OCI-M2 (cell line): ENCODE data around the gene C4orf36.
"Not testable (repeated sequence)": the region's sequence is repeated elsewhere in the genome, so short reads cannot be mapped to it uniquely, and the experiment has no call there.

ENCODE experiments used
- DNase-seq: peaks from one replicate; lab custom pipeline; 2025; ENCODE audit not compliant: unreplicated experiment; lab: John Stamatoyannopoulos, UW

The C4orf36 gene

DNA sequence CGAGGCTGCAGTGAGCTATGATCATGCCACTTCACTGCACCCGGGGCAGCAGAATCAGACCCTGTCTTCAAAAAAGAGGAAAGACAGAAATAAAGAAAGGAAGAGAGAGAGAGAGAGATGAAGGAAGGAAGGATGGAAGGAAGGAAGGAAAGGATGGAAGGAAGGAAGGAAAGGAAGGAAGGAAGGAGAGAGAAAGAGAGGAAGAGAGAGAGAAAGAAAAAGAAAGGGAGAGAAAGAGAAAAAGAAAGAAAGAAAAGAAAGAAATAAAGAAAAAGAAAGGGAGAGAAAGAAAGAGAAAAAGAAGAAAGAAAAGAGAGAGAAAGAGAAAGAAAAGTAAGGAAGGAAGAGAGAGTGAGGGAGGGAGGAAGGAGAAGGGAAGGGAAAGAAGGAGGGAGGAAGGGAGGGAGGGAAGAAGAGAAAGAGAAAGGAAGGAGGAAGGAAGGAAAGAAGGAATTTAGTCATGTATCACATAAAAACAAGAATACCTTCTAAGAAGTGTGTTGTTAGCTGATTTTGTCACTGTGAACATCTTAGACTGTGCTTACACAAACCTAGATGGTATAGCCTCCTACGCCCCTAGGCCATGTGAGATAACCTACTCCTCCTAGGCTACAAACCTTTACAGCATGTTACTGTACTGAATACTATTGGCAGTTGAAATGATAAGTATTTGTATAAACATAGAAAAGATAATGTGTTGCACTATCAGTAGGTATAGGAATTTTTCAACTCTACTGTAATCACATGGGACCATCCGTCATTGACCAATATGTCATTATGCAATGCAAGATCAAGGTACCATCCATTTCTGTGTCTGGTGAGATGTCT lies 25.2 kb upstream of the C4orf36 start:
- no peak for DNase-seq

DNA sequence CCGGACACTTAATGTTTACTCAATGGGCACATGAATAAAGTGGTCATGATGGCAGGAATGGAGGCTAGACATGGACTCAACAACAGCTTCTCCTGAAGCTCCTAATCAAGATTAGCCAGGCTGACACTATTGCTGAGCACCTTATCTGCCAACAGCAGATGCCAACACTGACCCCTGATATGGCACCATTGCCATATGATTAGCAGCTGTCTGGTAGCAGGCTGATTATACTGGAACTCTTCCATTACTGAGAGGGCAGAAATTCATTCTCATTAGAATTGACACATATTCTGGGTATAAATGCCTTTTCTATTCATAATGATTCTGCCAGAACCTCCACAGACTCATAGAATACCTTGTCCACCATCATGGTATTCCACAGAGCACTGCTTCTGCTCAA lies 24.2 kb upstream of the C4orf36 start:
- DNase-seq: no peak

DNA sequence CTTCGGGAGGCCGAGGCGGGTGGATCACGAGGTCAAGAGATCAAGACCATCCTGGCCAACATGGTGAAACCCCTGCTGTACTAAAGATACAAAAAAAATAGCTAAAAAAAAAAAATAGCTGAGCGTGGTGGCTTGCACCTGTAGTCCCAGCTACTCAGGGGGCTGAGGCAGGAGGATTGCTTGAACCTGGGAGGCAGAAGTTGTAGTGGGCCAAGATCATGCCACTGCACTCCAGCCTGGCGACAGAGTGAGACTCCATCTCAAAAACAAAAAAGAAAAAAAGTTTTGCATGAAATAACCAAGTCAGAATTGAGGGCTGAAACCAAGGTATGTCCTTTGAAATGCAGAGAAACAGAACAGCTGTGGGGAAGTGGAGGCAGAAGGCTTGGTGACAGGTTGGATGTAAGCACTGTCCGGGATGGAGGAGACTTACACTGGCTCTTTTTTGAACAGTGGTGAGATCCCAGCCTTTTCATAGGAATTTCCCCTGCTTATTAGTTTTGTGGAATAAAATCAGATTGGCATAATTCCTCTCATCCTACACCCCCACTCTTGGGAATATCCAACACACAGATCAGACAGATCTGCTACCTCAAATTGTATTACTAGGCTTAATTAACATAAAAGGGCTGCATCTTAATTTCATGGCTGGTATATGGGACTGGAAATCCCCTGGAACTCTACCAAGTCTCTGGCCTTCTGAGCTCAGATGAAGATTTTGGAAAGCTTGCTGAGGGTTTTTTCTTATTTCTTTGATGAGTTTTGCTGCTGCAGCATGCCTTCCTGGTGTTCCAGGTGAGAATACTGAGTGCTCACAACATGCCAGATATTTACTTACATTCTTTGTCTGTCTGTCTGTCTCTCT lies 18.8 kb upstream of the C4orf36 start:
- DNase-seq: no peak

DNA sequence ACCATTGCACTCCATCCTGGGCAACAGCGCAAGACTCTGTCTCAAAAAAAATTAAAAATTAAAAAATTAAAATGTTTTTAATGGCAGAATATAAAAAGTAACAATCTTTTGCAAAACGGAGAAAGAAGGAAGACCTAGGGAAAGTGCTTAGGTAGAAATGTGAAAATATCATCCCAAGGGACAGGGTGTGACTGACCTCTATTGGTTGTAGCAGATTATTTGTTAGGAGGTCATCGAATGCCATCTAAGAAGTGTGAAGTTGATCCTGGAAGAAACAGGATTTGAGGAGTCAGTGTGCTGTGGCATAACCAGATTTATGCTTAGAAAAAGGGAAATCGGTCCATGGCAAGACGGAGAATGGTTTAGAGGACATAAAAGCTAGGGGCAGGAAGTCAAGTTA lies 18.1 kb upstream of the C4orf36 start:
- no peak for DNase-seq

DNA sequence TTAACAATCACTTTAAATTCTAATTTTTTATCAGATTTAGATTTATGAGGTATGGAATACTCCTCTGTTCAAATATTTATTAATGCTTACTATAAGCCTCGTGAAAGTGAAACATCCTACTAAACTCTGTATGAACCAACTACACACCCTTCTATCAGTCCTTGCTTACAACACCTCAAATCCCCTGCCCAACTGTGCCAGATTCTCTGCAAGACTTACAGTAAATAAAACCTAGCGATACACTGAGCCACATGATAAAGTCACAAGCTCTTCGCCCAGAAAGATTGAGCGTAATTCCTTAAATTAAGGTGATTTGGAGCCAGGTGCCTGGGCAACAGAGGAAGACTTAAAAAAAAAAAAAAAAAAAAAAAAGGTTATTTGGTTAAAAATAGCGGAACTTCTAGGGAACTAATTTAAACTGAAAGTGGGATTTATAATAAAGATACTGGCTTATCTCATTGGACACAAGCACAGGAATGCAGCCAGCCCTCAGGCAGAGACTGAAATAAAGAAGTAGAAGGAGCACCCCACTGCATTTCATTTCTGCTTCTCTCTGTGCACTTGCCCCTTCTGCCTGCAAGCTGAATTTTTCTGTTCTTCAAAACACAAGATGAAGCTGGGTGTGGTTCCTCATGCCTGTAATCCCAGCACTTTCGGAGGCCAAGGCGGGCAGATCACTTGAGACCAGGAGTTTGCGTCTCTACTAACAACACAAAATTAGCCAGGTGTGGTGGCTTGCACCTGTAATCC lies 17.5 kb upstream of the C4orf36 start:
- DNase-seq: no peak

DNA sequence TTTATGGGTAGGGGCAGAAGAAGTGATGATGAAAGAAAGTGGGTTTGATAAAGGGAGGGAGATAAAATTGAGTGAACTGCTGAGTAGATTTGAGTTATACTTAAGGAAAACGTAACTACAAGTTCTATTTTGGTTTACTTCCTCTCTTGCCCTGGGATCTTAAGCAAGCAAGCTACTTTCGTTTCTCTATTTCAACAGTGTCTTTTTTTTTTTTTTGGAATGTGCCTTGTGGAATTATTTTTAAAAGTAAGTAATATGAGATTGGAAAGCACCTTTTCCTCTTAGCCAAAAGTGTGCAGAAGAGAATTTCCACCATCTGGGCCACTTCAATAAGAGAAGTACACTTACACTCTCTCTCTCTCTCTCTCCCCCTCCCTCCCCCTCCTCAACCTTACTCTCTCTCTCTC lies 16.0 kb upstream of the C4orf36 start:
- DNase-seq: no peak

DNA sequence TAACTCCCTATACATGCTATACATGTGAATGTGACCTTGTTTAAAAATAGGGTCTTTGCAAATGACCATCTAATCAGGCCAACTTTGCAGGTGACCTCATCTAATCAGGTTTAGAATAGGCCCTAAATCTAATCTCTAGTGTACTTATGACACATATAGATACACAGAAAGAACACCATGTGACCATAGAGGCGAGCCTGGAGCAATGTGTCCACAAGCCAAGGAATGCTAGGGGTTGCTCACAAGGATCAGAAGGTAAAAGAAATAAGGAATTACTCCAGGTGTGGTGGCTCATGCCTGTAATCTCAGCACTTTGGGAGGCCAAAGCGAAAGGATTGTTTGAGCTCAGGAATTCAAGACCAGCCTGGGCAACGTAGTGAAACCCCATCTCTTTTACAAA lies 9.6 kb upstream of the C4orf36 start:
- no peak for DNase-seq

DNA sequence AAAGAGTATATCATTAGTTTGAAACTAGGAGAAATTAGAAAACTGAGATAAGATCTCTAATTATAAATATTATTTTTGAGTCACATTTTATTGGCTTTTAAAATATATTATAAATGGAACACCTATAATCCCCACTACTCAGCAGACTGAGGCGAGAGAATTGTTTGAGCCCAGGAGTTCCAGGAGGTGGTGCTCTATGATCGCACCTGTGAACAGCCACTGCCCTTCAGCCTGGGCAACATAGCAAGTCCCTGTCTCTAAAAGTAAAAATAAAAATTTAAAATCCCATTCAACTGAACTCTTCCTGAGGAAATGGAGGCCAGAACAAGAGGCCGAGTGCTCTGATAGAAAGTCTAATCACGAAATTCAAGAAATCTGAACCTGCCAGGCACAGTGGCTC lies 6.3 kb upstream of the C4orf36 start:
- DNase-seq: no peak

DNA sequence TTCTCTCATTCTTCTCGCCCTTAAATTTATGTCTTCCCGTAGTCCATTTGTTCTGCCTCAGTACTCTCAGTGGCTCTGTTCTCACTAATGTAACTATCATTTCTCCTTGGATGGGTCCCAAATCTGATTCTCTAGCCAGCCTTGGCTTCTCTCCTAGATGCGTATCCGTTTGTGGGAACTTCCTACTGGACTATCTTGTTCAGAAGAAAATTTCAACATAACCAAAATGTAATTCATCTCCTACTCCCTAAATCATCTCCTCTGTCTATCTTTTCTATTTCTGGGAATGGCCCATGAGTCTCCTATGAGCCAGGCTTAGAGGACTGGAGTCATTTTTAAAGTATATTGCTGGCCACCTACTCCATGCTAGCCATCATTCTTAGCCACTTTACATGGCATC lies 4.4 kb upstream of the C4orf36 start:
- DNase-seq: no peak

DNA sequence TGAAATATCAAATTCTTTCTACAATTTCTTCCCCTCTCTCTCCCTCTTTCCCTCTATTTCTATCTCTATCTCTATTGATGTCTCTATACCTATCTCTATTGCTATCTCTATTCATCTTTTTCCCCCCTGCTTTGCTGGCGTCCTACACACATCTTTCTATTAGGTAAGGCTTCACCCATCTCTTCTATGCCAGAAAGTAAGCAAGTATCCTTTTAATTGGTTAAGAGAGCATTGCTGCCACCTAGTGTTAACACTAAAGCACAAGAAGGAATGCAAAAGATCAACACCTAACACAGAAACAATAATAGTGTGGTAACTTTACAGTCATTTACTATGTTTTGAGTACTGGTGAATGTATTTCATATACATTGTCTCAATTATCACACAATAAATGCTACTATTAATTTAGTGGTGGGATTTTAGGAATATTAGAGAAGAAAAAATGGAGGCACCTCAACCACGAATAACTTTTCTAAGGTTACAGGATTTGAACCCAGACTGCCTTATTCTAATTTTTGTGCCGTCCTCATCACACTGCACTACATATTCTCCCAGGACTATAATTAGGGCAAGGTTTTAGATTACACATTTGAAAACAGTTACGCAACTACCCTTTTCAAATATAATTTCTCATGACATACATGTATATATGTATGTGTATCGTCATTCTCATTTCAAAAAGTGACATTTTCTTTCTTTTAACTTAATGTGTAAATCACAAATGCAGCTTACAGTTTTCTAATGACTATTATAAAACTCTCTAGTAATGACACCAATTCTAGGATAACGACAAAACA lies 3.7 kb upstream of the C4orf36 start:
- DNase-seq: no peak

DNA sequence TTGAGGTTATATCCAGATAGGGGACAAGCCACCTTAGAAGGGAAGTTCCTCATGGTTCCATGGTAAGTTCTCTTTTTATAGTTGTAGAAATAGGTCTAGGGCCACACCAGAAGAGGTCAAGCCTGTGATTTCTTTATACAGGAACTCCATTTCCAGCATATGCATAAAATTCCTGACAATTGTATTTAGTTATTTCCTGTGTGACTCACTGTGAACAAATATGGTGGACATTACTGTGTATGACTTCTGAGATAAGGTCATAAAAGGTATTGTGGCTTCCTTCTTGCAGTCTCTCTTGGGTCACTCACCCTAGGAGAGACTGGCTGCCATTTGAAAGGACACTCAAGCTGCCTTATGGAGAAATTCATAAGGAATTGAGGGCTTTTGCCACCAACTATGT lies 2.2 kb upstream of the C4orf36 start:
- DNase-seq: no peak

DNA sequence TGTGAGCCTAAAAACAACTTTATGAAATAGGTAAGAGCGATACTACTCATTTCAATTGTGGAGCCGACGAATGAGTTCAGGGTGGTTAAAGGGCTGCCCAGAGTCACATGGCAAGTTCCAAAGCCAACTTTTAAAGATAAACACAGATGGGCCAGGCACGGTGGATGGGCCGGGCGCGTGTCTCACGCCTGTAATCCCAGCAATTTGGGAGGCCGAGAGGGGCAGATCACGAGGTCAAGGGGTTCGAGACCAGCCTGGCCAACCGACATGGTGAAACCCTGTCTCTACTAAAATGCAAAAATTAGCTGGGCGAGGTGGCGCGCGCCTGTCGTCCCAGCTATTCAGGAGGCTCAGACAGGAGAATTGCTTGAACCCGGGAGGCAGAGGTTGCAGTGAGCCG lies 914 bp upstream of the C4orf36 start:
- DNase-seq: no peak

DNA sequence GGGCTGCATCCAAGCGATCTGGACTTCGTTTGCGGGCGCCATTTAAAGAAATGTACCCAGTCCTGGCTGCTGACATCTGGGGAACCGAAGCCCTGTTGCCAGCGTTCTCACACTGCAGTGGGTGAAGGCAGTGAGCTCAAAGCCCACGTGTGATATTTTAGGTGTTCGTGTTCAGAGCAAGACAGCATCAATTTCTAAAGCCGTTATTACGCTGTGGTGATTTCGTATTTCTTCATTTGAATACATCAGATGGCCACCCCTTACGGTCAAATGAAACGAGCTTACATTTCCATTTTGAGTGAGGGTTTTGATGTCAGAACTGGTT lies 376 bp upstream of the C4orf36 start:
- no peak for DNase-seq

DNA sequence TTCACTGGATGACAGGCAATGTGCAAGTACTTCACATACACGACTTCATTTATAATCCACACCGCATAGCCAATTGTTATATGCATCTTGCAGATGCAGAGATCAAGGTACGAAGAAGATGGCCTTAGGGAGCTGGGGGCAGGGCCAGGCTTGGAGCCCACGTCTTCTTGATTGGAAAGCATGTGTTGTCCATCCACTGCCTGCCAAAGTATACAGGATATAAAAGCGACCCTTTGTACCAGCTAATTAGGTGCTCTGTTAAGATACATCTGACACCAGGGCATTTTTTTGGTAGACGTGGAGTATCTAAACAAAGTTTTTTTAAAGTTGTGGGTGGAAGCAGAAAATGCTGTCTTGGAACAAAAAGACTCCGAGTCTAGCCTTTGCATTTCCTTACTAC lies 1.4 kb downstream of the C4orf36 start:
- no peak for DNase-seq

DNA sequence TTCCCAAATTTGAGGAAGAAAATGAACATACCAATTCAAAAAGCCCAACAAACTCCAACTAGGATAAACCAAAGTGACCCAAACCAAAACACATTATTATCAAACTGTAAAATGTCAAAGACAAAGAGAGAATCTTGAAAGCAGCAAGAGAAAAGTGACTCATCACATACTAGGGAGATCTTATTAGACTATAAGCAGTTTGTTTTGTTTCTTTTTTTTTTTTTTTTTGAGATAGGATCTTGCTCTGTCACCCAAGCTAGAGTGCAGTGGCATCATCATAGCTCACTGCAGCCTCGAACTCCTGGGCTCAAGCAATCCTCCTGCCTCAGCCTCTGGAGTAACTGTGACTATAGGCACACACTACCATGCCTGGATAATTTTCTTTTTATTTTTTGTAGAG lies 12.6 kb downstream of the C4orf36 start:
- DNase-seq: no peak

DNA sequence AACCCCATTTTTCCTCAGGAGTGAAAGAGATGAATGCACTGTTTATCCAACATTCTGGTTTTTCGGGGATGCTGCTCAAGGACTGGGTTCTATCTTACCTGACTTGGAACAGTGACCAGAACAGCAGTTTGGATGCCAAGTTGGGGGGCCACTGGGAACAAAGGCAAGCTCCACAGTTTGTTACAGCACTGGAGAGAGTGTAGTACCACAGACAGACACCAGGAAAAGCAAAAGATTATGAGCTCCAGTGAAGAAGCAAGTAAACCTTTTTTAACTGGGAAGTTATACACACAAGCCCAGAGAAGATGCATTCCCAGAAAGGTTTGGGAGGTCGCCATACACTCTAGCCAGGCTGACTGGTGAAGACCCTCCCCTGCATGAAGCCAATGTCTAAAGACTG lies 13.6 kb downstream of the C4orf36 start:
- no peak for DNase-seq

DNA sequence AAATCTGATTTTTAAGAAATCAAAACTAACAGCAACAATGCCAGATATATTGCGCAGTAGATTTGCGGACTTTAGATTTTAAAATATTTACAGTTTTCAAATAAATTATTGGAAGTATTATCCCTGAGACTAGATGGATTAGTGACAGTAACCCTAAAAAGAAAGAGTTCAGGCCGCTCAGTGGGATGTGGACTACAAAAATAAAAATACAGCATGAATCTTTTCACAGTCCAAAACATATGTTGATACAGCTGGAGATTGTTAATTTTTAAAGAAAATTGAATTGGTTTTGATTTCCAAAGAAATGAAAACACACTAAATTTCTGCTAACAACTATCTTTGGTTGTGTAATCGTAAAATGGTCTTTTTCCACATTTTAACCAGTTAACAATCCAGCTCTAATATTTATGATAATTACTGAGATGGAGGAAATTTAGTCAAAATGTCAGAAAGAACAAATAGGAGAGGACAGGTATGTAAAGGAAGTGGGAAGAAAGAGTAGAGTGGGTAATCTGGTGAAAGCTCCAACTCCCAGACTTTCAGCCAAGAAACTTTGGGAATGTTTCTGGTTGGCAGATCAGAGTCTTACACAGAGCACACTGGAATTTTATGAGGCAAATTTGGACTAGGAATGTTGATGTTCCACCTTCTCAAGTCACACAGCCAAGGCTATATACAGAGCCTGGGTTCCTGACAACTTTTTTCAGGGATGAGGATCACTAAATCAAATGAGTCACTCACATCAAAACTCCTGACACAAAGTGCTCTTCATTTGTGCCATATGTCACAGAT lies 15.1 kb downstream of the C4orf36 start:
- DNase-seq: no peak

DNA sequence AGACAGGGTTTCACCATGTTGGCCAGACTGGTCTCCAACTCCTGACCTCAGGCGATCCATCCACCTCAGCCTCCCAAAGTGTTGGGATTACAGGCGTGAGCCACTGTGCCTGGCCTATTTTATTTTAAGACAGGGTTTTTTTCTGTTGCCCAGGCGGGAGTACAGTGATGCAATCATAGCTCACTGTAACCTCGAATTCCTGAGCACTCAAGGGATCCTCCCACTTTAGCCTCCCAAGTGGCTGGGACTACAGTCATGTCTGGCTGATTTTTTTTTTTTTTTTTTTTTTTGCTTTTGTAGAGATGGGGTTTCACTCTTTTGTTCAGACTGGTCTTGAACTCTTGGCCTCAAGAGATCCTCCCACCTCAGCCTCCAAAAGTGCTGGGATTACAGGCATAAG lies 16.8 kb downstream of the C4orf36 start:
- not testable (repeated sequence) for DNase-seq

DNA sequence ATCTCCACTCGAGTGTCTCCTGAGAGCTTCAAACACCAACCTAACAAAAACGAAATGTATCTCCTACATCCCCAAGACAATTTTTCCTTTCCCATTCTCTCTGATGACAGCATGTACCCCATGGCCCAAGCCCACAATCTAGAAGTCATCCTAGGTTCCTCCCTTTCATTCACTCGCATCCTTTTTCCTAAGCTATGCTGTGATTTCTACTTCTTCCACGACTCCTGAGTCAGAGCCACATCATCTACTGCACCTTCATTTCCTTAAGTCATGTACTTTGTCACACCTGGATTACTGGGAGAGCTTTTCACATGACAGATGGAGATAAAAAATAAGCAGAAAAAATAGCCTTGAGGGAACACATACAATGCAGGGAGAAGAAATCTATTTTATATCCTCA lies 20.1 kb downstream of the C4orf36 start:
- no peak for DNase-seq

DNA sequence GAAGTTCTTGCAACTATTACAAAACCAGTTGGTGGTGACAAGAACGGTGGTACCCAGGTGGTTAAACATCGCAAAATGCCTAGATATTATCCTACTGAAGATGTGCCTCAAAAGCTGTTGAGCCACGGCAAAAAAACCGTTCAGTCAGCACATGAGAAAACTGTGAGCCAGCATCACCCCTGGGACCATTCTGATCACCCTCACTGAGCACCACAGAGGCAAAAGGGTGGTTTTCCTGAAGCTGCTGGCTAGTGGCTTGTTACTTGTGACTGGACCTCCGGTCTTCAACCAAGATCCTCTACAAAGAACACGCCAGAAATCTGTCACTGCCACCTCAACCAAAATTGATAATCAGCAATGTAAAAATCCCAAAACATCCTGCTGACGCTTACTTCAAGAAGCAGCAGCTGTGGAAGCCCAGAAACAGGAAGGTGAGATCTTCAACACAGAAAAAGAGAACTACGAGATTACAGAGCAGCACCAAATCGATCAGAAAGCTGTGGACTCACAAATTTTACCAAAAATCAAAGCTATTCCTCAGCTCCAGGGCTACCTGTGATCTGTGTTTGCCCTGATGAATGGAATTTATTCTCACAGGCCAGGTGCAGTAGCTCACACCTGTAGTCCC lies 21.7 kb downstream of the C4orf36 start:
- DNase-seq: no peak
